Calu3 (cell line): Measurements from ENCODE around the gene ULBP2. TPM values are rescaled to one million over a fixed set of nuclear protein-coding genes. Genes with fewer than 3 reads are reported as not detected.

ENCODE experiments used
- BruUV-seq: library from RNA; stranded (reverse); fragments of 400-500 nt; replicated peaks from 2 replicates; lab custom pipeline; 2021; lab: Mats Ljungman, UMichigan
- CTCF ChIA-PET: fragments of 300-600 bp; sonication (Branson Sonifier 250); formaldehyde crosslinking; loops from one replicate; lab custom pipeline; 2022; ENCODE audit warnings: antibody characterized with exemption; lab: Charles Lee
- DNase-seq: peaks from one replicate; pipeline ENCODE4 v3.0.0; 2022
- H3K27ac Mint-ChIP-seq: one replicate; pipeline ENCODE4 v1.8.0; 2022; ENCODE audit warnings: mixed read lengths; ENCODE audit not compliant: unreplicated experiment
- H3K27me3 Mint-ChIP-seq: one replicate; pipeline ENCODE4 v1.8.0; 2022; ENCODE audit warnings: mixed read lengths; ENCODE audit not compliant: unreplicated experiment
- H3K36me3 Mint-ChIP-seq: one replicate; pipeline ENCODE4 v1.8.0; 2022; ENCODE audit warnings: mild to moderate bottlenecking, moderate library complexity, mixed read lengths; ENCODE audit not compliant: insufficient read depth, unreplicated experiment
- H3K4me1 Mint-ChIP-seq: one replicate; pipeline ENCODE4 v1.8.0; 2022; ENCODE audit warnings: mild to moderate bottlenecking, low read depth, mixed read lengths; ENCODE audit not compliant: unreplicated experiment
- H3K4me3 Mint-ChIP-seq: one replicate; pipeline ENCODE4 v1.8.0; 2022; ENCODE audit warnings: mild to moderate bottlenecking, low read depth, moderate library complexity, mixed read lengths; ENCODE audit not compliant: unreplicated experiment
- H3K9me3 Mint-ChIP-seq: one replicate; pipeline ENCODE4 v1.8.0; 2022; ENCODE audit warnings: low read depth, mixed read lengths; ENCODE audit not compliant: unreplicated experiment
- intact Hi-C: fragments of 100-400 bp; cut with micrococcal nuclease; formaldehyde crosslinking; loops from one replicate; pipeline ENCODE4 v1.10.0; 2022; ENCODE audit not compliant: unreplicated experiment
- total RNA-seq: library from RNA; stranded (reverse); gene quantifications from 2 replicates; pipeline ENCODE4 v1.2.3, GENCODE V29; 2022
- TF ChIP-seq, protein P1 (sequence below): fragments of 200-600 bp; IDR thresholded peaks from one replicate; pipeline ENCODE4 v1.8.0; 2022; ENCODE audit warnings: antibody characterized with exemption; ENCODE audit not compliant: unreplicated experiment

The ULBP2 gene
- total RNA-seq, 1 experiment from 2014 or later, result 7.1 TPM

DNA sequence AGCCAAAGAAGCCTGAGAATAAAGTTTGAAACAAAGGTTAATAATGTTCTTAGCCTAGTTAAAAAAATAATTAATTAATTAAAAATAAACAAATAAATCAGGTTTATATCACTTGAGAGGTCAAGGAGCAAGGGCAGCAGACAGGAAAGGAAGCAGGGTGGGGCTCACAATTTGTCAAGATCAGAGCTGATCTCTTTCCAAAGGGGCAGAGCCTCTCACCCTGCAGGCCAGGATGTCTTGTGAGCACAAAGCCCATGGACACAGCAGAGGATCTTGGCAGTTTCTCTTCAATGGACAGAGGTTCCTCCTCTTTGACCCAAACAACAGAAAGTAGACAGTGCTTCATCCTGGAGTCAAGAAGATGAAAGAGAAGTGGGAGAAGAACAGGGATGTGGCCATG is 36.8 kb downstream of the ULBP2 start:
- CTCF ChIA-PET, result no interaction called here
- H3K27me3 Mint-ChIP-seq, result peaks cover 90% of the 10 kb centered on the region
- no peak overlapping the region for H3K27ac Mint-ChIP-seq
- TF ChIP-seq, protein P1, sequence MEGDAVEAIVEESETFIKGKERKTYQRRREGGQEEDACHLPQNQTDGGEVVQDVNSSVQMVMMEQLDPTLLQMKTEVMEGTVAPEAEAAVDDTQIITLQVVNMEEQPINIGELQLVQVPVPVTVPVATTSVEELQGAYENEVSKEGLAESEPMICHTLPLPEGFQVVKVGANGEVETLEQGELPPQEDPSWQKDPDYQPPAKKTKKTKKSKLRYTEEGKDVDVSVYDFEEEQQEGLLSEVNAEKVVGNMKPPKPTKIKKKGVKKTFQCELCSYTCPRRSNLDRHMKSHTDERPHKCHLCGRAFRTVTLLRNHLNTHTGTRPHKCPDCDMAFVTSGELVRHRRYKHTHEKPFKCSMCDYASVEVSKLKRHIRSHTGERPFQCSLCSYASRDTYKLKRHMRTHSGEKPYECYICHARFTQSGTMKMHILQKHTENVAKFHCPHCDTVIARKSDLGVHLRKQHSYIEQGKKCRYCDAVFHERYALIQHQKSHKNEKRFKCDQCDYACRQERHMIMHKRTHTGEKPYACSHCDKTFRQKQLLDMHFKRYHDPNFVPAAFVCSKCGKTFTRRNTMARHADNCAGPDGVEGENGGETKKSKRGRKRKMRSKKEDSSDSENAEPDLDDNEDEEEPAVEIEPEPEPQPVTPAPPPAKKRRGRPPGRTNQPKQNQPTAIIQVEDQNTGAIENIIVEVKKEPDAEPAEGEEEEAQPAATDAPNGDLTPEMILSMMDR, result no peak
- no peaks in the 10 kb centered on the region for H3K36me3 Mint-ChIP-seq
- H3K4me1 Mint-ChIP-seq, result no peaks in the 10 kb centered on the region
- no peaks in the 10 kb centered on the region for H3K9me3 Mint-ChIP-seq
- H3K4me3 Mint-ChIP-seq, result no peak overlapping the region
- no TSS peak for BruUV-seq
- intact Hi-C loops, result no loop called here
- no peak for DNase-seq

DNA sequence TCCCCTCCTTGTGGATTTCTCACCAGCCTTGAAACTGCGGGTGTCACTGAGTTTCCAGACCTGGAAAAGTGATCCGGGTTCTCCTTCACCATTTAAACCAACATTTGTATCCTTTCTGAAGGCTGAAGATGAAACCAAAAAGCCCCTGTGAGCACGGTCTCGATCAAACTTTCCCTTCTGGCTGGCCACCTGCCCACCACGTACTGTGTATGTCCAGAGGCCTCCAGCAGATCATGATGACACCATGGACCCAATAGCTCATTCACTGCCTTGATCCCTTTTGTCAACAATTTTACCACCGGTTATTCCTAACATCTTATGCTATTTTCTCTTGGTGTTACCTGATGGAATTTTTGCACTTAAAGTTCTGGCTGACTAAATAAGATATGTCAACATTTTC is 37.5 kb downstream of the ULBP2 start:
- no peak overlapping the region for H3K4me3 Mint-ChIP-seq
- H3K4me1 Mint-ChIP-seq, result no peaks in the 10 kb centered on the region
- CTCF ChIA-PET, result no interaction called here
- intact Hi-C loops, result no loop called here
- no TSS peak for BruUV-seq
- DNase-seq, result no peak
- TF ChIP-seq, protein P1, result no peak
- H3K9me3 Mint-ChIP-seq, result no peaks in the 10 kb centered on the region
- H3K36me3 Mint-ChIP-seq, result no peaks in the 10 kb centered on the region
- H3K27me3 Mint-ChIP-seq, result peaks cover 93% of the 10 kb centered on the region
- H3K27ac Mint-ChIP-seq, result no peak overlapping the region

DNA sequence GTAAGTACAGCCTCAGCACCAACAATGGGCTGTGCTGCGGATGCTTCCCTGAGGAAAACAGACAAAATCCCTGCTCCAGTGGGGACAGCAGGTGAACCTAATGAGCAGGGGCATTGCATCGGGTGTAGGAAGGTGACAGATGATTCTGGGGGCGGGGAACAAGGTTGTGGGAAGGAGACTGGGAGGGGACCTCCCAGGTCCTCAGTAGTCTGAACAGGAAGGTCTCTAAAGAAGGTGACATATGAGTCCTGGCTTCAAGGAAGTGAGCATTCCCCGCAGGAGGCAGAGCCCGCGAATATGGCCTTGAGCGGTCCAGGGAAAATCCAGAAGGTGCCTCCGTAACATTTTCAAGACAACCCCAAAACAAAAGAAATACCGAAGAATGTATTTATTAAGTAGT is 41.3 kb downstream of the ULBP2 start:
- peaks cover 74% of the 10 kb centered on the region for H3K27me3 Mint-ChIP-seq
- no peaks in the 10 kb centered on the region for H3K36me3 Mint-ChIP-seq
- no peak overlapping the region for H3K4me3 Mint-ChIP-seq
- TF ChIP-seq, protein P1, result no peak
- CTCF ChIA-PET, result interaction anchor here (0.9 kb wide), 1 partner anchor 832 kb away, joined by 5 read pairs; no protein-coding TSS in a partner anchor
- no peaks in the 10 kb centered on the region for H3K4me1 Mint-ChIP-seq
- intact Hi-C loops, result no loop called here
- DNase-seq, result no peak
- peaks cover 2% of the 10 kb centered on the region for H3K9me3 Mint-ChIP-seq
- no TSS peak for BruUV-seq
- H3K27ac Mint-ChIP-seq, result no peak overlapping the region

DNA sequence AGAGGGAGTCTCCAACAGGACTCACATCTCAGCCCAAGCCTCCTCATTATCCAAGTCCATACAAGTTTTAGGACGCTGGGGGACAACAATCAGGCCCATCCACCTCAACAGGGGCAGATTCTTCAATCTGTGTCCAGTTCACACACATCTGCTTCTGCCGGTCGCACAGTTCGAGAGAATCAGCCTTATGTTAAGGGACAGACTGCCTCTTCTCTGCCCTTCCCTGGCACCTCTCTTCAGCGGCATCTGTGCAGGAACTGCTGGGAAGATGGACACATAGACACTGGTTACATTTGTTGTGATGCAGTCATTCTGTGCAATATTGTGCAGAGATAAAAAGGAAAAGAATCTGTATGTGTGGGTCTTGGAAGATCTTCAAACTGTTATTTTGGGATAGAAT is 43.0 kb downstream of the ULBP2 start:
- Mint-ChIP-seq H3K4me3 (no peak overlapping the region), H3K36me3 (peaks cover 2% of the 10 kb centered on the region), H3K27ac (no peak overlapping the region), H3K4me1 (peaks cover 1% of the 10 kb centered on the region), H3K9me3 (peaks cover 4% of the 10 kb centered on the region), H3K27me3 (peaks cover 74% of the 10 kb centered on the region)
- DNase-seq, result no peak
- intact Hi-C loops, result no loop called here
- CTCF ChIA-PET, result interaction anchor here (1.0 kb wide), 1 partner anchor 273 kb away, joined by 4 read pairs; no protein-coding TSS in a partner anchor
- BruUV-seq, result no TSS peak
- TF ChIP-seq, protein P1, result no peak
